Measurements from ENCODE around the gene HYLS1.

Gene HYLS1

GRCh38 chr11:125929445-125930075 lies 42.1 kb downstream of the HYLS1 start:
- Histone ChIP-seq H4K20me1 (ENCODE audit: insufficient read depth, low read length) (no peaks in the 10 kb centered on the region), H3K27ac (ENCODE audit: low read depth, low read length, poor library complexity, severe bottlenecking) (no peak overlapping the region)

GRCh38 chr11:125930076-125930450 lies 42.6 kb downstream of the HYLS1 start:
- Histone ChIP-seq H4K20me1 (ENCODE audit: insufficient read depth, low read length) (no peaks in the 10 kb centered on the region), H3K4me3 (ENCODE audit: low read depth, low read length, poor library complexity, severe bottlenecking) (no peak overlapping the region), H3K27ac (ENCODE audit: low read depth, low read length, poor library complexity, severe bottlenecking) (no peak overlapping the region), H3K4me1 (ENCODE audit: insufficient read depth, low read length, severe bottlenecking) (no peaks in the 10 kb centered on the region), H3K9me3 (ENCODE audit: low read length) (no peaks in the 10 kb centered on the region), H3K27me3 (ENCODE audit: insufficient read depth, low read length) (no peaks in the 10 kb centered on the region), H3K36me3 (ENCODE audit: insufficient read depth, low read length) (no peaks in the 10 kb centered on the region), H3K79me2 (ENCODE audit: insufficient read depth, low read length) (no peaks in the 10 kb centered on the region), H3K9me2 (ENCODE audit: low read depth, low read length) (no peaks in the 10 kb centered on the region), H2AFZ (ENCODE audit: low read length) (no peak overlapping the region), H3F3A (ENCODE audit: insufficient read depth, low read length) (no peaks in the 10 kb centered on the region), H3K9ac (ENCODE audit: low read length) (no peak overlapping the region), H3K4me2 (ENCODE audit: low read length) (no peak overlapping the region)
- TF ChIP-seq EZH2 (IDR thresholded peaks at IDR 0.05; ENCODE audit: borderline replicate concordance, low read length), result no peak
- TF ChIP-seq CTCF (IDR thresholded peaks at IDR 0.05; ENCODE audit: low read length), result no peak

More at GRCh38 chr11:125929445-125930075, 42.1 kb downstream of the HYLS1 start:
- no peaks in the 10 kb centered on the region for H3F3A ChIP-seq (ENCODE audit: insufficient read depth, low read length)
- no peaks in the 10 kb centered on the region for H3K79me2 ChIP-seq (ENCODE audit: insufficient read depth, low read length)
- no peak overlapping the region for H3K4me2 ChIP-seq (ENCODE audit: low read length)
- H3K27me3 ChIP-seq (ENCODE audit: insufficient read depth, low read length), result no peaks in the 10 kb centered on the region
- no peak overlapping the region for H3K9ac ChIP-seq (ENCODE audit: low read length)
- H2AFZ ChIP-seq (ENCODE audit: low read length), result no peak overlapping the region
- no peaks in the 10 kb centered on the region for H3K36me3 ChIP-seq (ENCODE audit: insufficient read depth, low read length)
- H3K4me1 ChIP-seq (ENCODE audit: insufficient read depth, low read length, severe bottlenecking), result no peaks in the 10 kb centered on the region
- no peak for TF ChIP-seq CTCF (IDR thresholded peaks at IDR 0.05; ENCODE audit: low read length)
- no peak for TF ChIP-seq EZH2 (IDR thresholded peaks at IDR 0.05; ENCODE audit: borderline replicate concordance, low read length)
- no peaks in the 10 kb centered on the region for H3K9me2 ChIP-seq (ENCODE audit: low read depth, low read length)
- H3K9me3 ChIP-seq (ENCODE audit: low read length), result no peaks in the 10 kb centered on the region
- H3K4me3 ChIP-seq (ENCODE audit: low read depth, low read length, poor library complexity, severe bottlenecking), result no peak overlapping the region

GRCh38 chr11:125931116-125931515 lies 43.6 kb downstream of the HYLS1 start:
- Histone ChIP-seq H3K4me2 (ENCODE audit: low read length) (no peak overlapping the region), H3K9me3 (ENCODE audit: low read length) (no peaks in the 10 kb centered on the region), H3K9me2 (ENCODE audit: low read depth, low read length) (no peaks in the 10 kb centered on the region), H4K20me1 (ENCODE audit: insufficient read depth, low read length) (no peaks in the 10 kb centered on the region), H3K79me2 (ENCODE audit: insufficient read depth, low read length) (no peaks in the 10 kb centered on the region), H3K4me3 (ENCODE audit: low read depth, low read length, poor library complexity, severe bottlenecking) (no peak overlapping the region), H3K27me3 (ENCODE audit: insufficient read depth, low read length) (no peaks in the 10 kb centered on the region), H3K4me1 (ENCODE audit: insufficient read depth, low read length, severe bottlenecking) (no peaks in the 10 kb centered on the region), H3F3A (ENCODE audit: insufficient read depth, low read length) (no peaks in the 10 kb centered on the region), H3K9ac (ENCODE audit: low read length) (no peak overlapping the region), H3K27ac (ENCODE audit: low read depth, low read length, poor library complexity, severe bottlenecking) (no peak overlapping the region), H2AFZ (ENCODE audit: low read length) (no peak overlapping the region), H3K36me3 (ENCODE audit: insufficient read depth, low read length) (no peaks in the 10 kb centered on the region)
- TF ChIP-seq EZH2 (IDR thresholded peaks at IDR 0.05; ENCODE audit: borderline replicate concordance, low read length), result no peak
- no peak for TF ChIP-seq CTCF (IDR thresholded peaks at IDR 0.05; ENCODE audit: low read length)

Data from OCI-LY1 (cell line).